GM20431 (cell line): ENCODE data around the gene LNX1.

Experiments
- in situ Hi-C: fragments of 300-500 bp; cut with MseI, MboI; formaldehyde crosslinking; loops from one replicate; pipeline ENCODE4 v1.15.0; 2020; ENCODE audit warnings: low sequenced_read_pairs; ENCODE audit not compliant: unreplicated experiment

Gene LNX1

GRCh38 chr4:53601251-53601764 lies 10.0 kb upstream of the LNX1 start:
- in situ Hi-C loops, result no loop called here

- in situ Hi-C loops, result no loop called here
Observed at GRCh38 chr4:53599632-53600031, 8.3 kb upstream of the LNX1 start.

- in situ Hi-C loops, result no loop called here
Observed at GRCh38 chr4:53598901-53599300, 7.6 kb upstream of the LNX1 start.

DNA sequence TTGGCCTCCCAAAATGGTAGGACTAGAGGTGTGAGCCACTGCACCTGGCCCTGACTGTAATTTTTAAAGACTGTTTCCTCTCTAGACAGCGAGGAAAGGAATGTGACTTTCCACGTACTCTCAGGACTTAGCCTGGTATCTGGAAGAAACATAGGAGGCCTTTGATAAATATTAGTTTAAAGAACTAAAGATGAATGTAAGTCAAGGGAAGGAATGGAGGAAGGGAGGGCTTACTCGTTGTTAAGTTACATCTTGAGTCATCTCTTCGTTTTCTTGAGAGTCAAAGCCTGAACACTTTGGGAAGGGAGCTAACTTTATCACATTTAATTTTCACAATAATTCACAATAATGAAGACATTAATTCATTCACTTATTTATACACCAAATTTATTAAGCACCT lies 7.2 kb upstream of the LNX1 start:
- in situ Hi-C loops, result no loop called here

DNA sequence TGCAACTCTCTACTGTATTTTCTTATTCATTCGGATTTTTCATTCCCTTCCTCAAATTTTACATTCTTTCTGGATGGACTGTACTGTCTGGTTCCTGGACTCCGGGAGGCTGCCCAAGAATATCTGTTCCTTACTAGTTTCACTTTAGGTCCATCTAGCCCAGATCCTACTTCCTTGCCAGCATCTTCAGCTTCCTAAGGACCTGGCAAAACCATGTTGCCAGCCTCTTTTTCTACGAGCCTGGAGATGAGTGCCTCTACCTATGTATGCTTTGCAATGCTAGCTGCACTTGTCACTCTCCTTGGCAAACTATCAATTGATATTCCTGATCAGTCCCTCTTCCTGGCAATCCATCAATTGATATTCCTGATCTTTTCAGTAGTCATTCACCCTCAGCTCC lies 5.6 kb upstream of the LNX1 start:
- in situ Hi-C loops, result no loop called here

- in situ Hi-C loops, result no loop called here
Observed at GRCh38 chr4:53595834-53596233, 4.5 kb upstream of the LNX1 start.

- in situ Hi-C loops, result no loop called here
Observed at GRCh38 chr4:53595204-53595603, 3.9 kb upstream of the LNX1 start.

GRCh38 chr4:53593765-53594164 lies 2.5 kb upstream of the LNX1 start:
- in situ Hi-C loops, result no loop called here

GRCh38 chr4:53592686-53593501 lies 1.6 kb upstream of the LNX1 start:
- in situ Hi-C loops, result no loop called here

- in situ Hi-C loops, result no loop called here
Observed at GRCh38 chr4:53592122-53592521, 836 bp upstream of the LNX1 start.

DNA sequence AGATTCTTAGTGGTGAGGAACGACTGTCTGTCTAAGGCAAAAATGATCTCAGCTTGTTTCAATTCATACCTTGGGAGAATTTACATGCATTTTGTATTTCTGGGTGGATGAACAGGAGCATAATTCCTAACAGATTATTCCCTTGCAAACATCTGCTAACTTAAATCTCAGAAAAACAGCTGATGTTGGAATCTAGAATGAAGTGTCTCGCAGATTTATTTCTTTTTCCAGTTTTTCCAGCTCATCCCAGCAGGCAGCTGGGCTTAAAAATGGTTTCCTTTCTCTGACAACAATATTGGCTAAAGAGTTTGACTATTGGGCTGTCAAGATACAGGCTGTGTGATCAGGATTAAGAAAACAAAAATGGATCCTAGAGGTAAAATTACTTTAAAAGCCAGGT lies 1.1 kb downstream of the LNX1 start:
- in situ Hi-C loops, result no loop called here

DNA sequence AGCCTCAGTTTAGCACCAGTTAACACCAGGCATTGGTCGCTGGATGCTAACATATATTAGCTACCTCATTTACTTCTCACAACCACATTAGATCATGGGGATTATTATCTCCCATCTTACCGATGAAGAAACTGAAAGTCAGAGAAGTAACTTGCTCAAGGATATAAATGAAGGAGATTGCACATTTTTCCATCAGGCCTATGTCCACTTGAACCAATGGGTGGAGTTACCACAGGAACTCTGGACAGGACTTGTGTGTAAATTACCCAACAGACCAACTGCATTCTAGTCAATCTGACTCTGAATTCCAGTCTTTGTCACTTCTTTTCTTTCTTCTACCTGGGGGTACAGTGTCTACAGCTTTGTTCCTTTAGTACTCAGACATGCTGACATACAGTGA lies 1.8 kb downstream of the LNX1 start:
- in situ Hi-C loops, result no loop called here

- in situ Hi-C loops, result no loop called here
Observed at GRCh38 chr4:53587135-53587534, 4.2 kb downstream of the LNX1 start.

DNA sequence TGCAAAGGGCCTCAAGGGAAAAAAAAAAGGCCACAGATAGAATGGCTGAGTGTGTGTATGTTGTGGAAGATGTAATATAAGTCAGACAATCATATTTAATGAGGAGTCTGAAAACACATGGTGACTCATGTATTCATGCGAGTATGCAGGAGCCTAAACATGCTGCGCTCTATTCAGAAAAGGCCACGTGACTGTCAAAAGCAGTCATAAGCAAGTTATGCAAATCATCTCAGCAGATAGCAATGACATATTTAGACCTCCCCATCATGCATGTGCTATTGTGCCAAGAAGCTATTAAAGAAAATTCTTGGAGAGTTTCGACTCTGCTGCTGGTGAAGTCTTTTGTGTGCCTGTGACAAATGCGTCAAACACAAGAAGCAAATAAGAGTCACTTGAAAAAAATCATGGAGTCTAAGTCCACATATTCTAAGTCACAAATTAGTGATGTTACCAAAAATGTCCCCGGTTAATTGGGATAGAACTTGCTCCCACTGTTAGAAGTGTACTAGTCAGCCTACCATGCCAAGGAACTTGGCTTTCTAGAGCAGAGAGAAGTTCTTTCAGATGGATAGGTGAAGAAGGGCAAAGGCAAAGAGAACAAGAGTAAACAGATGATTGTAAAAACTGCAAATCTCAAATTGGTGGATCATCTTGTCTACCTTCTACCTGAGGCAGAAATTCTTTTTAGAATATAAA lies 5.0 kb downstream of the LNX1 start:
- in situ Hi-C loops, result no loop called here

DNA sequence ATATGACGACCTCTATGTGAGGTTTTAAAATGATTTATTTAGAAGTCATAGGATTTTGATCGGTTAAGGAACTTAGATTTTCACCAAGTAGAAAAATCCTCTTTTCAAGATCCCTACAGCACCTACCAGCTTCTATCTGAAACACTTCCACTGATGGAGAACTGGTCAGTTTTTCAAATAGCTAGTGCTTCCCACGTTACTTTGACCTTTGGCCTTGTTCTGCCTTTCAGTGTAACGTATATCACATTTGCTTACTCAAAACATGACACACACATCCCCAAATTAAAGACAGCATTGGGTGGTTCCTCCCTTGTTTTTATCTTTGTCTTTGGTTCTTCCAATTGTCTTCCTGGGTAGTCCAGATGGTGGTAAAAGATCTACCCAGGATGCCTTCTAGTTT lies 6.6 kb downstream of the LNX1 start:
- in situ Hi-C loops, result no loop called here

DNA sequence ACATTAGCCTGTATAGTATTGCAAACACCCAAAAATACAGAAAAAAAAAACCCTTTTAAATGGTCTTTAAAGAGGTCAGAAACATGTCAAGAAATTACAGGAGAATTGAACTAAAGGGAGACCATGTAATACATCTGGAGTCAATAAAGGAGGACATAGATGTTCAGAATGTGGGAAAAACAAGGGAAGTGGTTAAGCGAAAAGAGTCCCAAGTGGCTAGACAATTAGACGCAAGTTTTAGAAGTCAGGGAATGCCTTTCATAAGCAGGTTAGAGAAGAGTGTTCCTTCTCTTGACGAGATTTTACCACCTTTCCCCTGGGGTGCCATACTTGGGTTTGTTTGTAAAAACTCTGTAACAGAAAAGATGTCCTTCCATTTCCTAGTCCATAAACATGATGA lies 7.8 kb downstream of the LNX1 start:
- in situ Hi-C loops, result no loop called here

- in situ Hi-C loops, result no loop called here
Observed at GRCh38 chr4:53582194-53582593, 9.1 kb downstream of the LNX1 start.

DNA sequence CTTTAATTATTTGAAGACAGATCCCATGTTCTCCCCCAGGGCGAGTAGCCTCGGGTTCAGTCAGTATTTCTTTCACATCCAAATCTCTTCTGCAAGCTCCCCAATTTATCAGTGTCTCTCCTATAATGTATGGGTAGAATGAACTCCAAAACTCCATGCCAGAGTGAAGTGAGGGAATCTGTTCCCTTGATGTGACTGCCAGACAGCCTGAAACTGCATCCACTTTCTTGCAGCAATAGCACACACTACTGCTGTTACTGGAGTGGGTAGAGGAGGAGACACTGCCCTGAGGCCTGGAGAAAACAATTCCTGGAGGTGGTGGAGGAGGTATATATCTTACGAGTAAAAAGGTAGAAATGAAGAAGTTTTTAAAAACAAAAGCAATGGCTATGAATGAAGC lies 11.0 kb downstream of the LNX1 start:
- in situ Hi-C loops, result no loop called here

GRCh38 chr4:53579826-53580225 lies 11.5 kb downstream of the LNX1 start:
- in situ Hi-C loops, result no loop called here

- in situ Hi-C loops, result no loop called here
Observed at GRCh38 chr4:53576676-53577372, 14.5 kb downstream of the LNX1 start.

DNA sequence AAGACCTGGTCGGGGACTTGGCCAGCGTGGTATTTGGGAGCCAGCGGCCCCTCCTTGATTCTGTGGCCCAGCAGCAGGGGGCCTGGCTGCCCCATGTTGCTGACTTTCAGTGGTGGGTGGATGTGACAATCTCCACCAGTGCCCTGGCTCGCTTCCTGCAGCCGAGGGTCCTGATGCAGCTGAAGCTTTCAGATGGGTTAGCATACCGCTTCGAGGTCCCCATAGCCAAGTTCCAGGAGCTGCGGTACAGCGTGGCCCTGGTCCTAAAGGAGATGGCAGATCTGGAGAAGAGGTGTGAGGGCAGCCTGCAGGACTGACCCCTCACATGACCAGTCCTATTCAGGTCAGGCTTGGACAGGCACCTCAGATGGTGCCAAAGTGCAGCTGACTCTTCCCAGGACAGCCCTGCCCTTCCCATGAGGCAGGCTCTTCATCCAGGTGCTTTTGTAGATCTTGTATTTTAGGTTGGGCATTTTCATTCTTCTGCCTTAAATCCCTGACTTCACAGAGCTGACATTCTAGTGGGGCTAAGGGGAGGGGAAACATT lies 15.1 kb downstream of the LNX1 start:
- in situ Hi-C loops, result no loop called here
